ENCODE results near the gene PCBP1.
"Not testable (repeated sequence)": the region's sequence is repeated elsewhere in the genome, so short reads cannot be mapped to it uniquely, and the experiment has no call there.

The PCBP1 gene

DNA sequence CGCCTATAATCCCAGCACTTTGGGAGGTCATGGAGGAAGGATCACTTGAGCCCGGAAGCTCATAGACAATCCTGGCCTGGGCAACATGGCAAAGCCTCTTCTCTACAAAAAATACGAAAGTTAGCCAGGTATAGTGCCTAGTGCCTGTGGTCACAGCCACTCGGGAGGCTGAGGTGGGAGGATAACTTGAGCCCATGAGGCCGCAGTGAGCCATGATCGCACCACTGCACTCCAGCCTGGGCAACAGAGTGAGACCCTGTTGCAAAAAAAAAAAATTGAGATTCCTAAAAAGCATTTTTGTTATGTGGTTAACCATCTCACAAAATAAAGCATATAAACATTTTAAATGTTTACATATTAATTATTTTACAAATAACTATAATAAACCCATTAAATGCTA lies 13.9 kb downstream of the PCBP1 start:
- DNase-seq: no peak

GRCh38 chr2:70101686-70102085 lies 14.4 kb downstream of the PCBP1 start:
- not testable (repeated sequence) for DNase-seq

DNA sequence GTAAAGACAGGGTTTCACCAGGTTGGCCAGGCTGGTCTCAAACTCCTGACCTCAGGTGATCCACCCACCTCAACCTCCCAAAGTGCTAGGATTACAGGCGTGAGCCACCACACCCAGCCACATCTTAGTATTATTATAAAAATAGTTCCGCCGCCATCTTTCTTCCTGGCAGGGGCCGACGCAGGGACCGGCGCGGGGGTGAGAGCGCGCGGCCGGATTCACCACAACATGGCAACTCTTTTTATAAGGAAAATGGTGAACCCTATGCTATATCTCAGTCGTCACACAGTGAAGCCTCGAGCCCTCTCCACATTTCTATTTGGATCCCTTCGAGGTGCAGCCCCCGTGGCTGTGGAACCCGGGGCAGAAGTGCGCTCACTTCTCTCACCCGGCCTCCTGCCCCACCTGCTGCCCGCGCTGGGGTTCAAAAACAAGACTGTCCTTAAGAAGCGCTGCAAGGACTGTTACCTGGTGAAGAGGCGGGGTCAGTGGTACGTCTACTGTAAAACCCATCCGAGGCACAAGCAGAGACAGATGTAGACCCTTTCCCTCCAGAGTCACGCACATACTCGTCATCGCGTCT lies 15.1 kb downstream of the PCBP1 start:
- not testable (repeated sequence) for DNase-seq

DNA sequence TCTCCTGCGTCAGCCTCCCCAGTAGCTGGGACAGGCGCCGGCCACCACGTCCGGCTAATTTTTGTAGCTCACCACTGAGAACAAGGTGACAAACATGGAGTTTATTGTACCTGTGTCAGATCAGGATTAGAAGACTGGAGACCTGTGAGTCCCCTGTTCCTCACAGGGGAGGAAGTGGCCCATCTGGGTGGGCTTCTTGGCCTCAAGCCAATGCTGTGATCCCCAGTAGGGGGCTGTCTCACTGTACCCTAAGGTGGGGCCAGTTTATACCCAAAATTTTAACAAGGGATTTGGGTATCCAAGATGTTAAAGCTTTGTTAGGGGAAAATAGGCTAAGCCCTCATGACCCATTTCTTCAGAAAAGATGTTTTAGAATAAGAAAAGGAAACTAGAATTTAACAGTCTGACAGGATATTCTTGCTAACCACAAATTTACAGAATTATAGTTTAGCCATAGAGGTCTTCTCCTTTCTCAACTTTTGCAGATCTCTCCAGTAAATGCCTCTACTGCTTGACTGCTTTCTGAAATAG lies 16.3 kb downstream of the PCBP1 start:
- peak; percentile 19 for DNase-seq

GRCh38 chr2:70104231-70105111 lies 17.2 kb downstream of the PCBP1 start:
- no peak for DNase-seq

DNA sequence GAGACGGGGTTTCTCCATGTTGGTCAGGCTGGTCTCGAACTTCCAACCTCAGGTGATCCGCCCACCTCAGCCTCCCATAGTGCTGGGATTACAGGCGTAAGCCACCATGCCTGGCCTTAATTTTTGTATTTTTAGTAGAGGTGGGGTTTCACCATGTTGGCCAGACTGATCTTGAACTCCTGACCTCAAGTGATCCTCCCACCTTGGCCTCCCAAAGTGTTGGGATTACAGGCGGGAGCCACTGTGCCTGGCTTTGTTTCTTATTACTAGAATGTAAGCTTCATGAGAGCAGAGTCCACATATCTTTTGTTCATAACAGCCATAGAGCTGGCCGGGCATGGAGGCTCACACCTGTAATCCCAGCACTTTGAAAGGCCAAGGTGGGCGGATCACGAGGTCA lies 18.9 kb downstream of the PCBP1 start:
- not testable (repeated sequence) for DNase-seq

GRCh38 chr2:70110397-70110796 lies 23.1 kb downstream of the PCBP1 start:
- not testable (repeated sequence) for DNase-seq

DNA sequence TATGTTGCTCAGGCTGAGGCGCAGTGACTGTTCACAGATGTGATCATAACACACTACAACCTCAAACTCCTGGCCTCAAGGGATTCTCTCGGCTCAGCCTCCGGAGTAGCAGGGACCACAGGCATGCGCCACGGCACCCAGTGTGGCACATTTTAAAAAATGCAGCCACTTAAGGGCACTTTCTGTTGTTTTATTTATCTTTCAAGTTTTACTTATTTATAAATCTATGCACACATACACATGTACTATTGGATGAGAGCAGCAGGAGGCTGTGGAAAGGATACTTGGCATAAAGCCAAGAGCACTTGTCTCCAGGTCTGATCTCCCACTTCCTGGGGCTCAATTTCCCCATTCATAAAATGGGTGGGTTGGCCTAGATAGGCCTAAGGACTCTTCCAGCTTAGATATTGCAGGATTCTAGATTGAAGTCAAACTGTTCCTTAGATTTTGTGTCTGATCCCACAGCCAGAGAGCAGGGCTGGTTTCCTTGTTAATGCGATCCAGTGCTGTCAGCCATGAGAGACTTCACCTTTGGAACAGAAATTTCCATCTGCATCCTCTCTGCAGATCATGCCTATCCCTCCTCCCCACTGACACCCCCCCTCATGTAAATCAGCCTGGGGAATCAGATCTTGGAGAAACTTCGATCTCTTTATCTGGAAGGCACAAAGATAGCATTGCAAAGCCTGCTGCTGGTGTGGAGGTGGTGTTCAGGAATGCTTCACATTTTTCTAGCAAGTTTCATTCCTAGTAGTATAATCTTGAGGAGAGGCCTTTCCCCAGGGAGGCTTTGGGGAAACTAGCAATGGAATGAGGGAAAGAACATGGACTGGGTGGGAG lies 24.7 kb downstream of the PCBP1 start:
- DNase-seq: no peak

DNA sequence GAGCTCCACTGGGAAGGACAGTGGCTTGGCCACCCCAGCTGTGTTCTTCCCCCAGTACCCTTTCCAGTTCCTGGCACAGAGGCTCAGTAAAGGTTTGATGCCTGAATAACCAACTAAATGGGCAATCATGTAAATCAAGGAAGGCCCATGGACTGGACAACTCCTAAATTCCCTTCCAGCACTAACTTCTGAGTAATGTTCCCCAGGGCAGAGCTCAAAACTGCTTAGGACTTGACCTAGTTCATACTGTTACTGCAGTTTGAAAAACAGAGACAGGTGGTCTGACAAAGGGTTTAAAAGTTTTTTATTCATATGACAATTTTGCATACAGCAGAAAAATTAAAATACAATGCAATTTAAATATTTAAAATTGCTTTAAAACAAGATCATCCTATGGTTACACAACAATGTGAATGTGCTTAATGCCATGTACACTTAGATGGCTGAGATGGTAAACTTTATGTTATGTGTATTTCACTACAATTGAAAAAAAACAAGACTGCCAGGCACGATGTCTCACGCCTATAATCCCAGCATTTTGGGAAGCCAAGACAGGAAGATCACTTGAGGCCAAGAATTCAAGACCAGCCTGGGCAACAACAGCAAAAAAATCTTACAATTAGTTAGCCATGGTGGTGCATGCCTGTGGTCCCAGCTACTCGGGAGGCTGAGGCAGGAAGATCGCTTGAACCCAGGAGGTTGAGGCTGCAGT lies 26.2 kb downstream of the PCBP1 start:
- no peak for DNase-seq

- no peak for DNase-seq
Measured at GRCh38 chr2:70115646-70116442, 28.6 kb downstream of the PCBP1 start.

DNA sequence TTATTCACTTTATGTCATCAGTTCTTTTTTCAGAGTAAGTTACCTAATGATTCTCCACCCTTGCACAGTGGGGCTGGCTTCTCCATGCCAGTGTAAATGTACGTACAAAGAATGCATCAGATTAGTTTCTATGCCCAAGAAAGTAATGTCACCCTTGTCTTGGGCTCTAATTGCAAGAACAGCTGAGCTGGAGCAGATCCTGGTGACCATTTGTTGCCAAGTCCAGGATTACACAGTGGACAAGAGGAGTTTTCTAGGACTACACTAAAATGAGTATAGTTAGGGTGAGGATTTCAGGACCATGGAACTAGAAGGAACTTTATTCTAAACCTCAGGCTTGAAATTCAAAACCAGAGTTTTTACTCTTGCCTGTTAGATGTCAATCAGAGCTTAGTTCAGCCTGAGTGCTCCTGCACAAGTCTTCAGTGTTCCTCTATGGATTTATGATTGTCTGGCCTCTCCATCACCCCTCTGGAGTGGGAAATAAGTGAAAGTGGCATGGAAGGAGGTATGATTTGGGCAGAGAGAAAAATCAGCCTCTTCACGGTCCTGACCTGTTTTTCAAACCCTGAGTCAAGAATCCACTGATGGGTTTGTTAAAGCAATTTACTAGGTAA lies 29.8 kb downstream of the PCBP1 start:
- no peak for DNase-seq

DNA sequence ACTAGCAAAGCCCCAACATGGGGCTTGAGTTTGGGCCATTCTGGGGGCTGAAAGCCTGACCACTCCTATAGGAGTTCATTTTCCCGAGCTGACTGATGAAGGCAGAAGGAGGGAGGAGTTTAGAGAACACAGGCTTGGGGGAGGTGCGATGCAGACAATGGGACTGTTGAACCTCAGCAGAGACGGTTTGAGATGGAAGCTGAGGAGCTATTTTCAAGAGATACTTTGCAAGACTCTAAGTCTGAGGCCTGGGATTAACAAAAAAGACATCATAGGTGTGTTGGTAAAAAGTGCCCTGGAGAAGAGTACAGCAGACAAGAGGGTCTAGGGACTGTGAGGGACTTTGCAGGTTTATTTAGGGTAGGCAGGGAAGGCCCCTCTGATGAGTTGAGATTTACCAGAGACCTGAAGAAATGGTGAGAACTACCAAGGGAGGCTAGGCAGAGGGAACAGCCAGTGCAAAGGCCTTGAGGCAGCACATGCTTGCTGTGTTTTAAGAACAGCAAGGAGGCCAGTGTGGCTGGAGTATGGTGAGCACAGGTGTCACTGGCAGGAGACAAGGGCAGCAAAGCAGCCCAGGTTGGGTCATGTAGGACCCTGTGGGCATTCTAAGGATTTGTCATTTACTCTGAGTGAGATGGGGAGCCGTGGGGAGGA lies 31.6 kb downstream of the PCBP1 start:
- DNase-seq: no peak

DNA sequence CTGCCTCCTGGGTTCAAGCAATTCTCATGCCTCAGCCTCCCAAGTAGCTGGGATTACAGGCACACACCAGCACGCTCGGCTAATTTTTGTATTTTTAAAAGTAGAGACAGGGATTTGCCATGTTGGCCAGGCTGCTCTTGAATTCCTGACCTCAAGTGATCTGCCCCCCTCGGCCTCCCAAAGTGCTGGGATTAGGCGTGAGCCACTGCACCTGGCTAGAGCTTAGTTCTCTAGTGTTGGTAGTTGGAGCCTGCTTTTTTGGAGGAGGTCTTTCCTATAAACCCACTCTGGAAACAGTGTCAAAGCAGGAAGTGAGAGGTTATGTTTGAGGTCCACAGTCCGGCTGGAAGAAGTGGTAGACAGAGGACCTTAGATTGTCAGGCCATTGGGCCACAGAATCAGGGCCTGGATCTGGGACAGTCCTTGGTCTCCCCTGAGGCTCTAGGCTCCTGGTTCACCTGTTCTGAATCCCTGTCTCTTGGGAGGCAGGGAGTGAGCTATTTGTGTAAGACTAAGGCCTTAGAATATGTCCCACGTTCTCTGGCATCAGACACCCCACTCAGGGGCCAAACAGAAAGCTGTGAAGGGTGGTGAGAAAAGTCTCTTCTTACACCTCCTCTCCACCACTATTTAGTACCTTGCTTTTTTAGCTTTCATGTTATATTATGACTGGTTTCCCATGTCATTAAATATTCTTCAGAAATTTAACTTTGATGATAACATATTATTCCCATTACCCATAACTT lies 34.5 kb downstream of the PCBP1 start:
- no peak for DNase-seq

DNA sequence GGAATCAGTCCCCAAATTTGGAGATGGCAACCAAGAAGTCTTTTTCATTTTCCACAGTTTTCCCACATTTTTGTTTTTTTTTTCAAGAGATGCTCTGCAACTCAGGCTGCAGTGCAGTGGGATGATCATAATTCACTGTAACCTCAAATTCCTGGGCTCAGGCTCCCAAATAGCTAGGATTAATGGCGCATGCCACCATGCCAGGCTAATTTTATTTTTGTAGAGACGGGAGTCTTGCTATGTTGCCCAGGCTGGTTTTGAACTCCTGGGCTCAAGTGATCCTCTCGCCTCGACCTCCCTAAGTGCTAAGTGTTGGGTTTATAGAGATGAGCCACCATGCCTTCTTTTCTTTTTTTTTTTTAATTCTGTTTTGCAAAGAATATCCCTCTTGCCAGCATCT lies 35.2 kb downstream of the PCBP1 start:
- DNase-seq: no peak

GRCh38 chr2:70123051-70123828 lies 36.0 kb downstream of the PCBP1 start:
- DNase-seq: no peak

DNA sequence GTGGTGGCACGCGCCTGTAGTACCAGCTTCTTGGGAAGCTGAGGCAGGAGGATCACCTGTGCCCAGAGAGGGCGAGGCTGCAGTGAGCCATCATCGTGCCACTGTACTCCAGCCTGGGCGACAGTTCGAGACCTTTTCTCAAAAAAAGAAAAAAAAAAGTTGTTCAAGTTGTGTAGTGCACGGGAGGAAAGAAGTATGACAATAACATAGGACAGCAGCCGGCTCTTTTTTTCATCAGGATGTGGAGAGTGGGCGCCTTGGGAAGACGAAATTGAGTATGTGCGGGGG lies 36.5 kb downstream of the PCBP1 start:
- DNase-seq: no peak

DNA sequence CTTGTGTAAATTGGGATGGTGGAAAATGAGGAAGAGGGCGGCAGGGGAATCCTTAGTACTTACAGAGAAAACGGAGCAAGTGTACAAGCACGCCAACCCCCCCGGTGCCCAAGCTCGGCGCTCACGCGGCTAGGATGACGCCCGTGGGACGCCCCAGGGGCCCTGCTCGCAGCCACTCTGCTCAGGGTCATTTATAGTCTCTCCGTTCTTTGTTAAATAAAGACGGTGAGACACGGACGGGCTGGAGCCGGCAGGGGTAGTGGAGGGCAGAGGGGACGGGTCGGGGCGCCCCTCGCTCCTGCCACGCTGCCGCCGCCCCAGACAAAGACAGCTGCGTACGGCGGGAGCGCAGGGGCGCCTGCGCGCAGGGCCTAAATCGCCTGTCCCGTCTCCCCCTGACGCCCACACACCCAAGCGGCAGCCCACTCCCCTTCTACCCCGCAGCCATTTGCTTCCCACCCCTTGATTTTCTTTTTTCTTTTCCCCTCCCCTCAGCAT lies 37.8 kb downstream of the PCBP1 start:
- peak; percentile 59 for DNase-seq

DNA sequence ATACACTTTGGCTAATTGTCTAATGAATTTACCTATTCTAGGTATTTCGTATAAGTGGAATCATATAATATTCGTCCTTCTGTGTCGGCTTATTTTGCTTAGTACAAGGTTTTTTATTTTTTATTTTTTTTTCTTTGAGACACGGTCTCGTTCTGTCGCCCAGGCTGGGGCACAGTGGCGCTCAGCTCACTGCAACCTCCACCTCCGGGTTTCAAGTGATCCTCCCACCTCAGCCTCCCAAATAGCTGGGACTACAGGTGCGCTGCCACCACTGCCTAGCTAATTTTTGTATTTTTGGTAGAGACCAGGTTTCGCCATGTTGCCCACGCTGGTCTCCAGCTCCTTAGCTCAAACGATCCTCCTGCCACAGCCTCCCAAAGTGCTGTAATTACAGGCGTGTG lies 38.2 kb downstream of the PCBP1 start:
- DNase-seq: no peak

GRCh38 chr2:70126413-70126812 lies 39.1 kb downstream of the PCBP1 start:
- DNase-seq: no peak
